WTC11 (cell line): ENCODE data around the gene ZFPM1. TPM values are rescaled to one million over a fixed set of nuclear protein-coding genes. Genes with fewer than 3 reads are reported as not detected.

ENCODE experiments used
- ATAC-seq: fragments of 200-7000 bp; cut with Tn5 transposase; 2 replicates; pipeline ENCODE4 v1.10.0; 2021; ENCODE audit warnings: mild to moderate bottlenecking, moderate library complexity
- CTCF ChIA-PET: fragments of 300-600 bp; sonication (Branson Sonifier 250); formaldehyde crosslinking; loops from one replicate; lab custom pipeline; 2021; ENCODE audit warnings: antibody characterized with exemption; lab: Charles Lee
- POLR2A ChIA-PET: fragments of 350-600 bp; sonication (Branson Sonifier 250); formaldehyde crosslinking; loops from one replicate; lab custom pipeline; 2021; ENCODE audit warnings: antibody characterized with exemption; lab: Charles Lee
- DNase-seq: peaks from one replicate; pipeline ENCODE4 v3.0.0; 2021; ENCODE audit warnings: low spot score
- H3K27ac Mint-ChIP-seq: 2 replicates; pipeline ENCODE4 v1.8.0; 2021; ENCODE audit warnings: mixed read lengths
- H3K27me3 Mint-ChIP-seq: 2 replicates; pipeline ENCODE4 v1.8.0; 2021; ENCODE audit warnings: low read depth, mild to moderate bottlenecking, moderate library complexity, mixed read lengths
- H3K36me3 Mint-ChIP-seq: 2 replicates; pipeline ENCODE4 v1.8.0; 2021; ENCODE audit warnings: mixed read lengths
- H3K4me1 Mint-ChIP-seq: 2 replicates; pipeline ENCODE4 v1.8.0; 2022; ENCODE audit warnings: mixed read lengths
- H3K4me3 Mint-ChIP-seq: 2 replicates; pipeline ENCODE4 v1.8.0; 2021; ENCODE audit warnings: mild to moderate bottlenecking, moderate library complexity, mixed read lengths
- H3K9me3 Mint-ChIP-seq: 2 replicates; pipeline ENCODE4 v1.8.0; 2021; ENCODE audit warnings: mixed read lengths
- ELF4 ChIP-seq: sonication (generic); formaldehyde crosslinking; IDR thresholded peaks from 2 replicates; pipeline ENCODE4 v1.8.1; 2022; ENCODE audit warnings: low read depth, mild to moderate bottlenecking, moderate library complexity, missing genetic modification reagents
- EMX1 ChIP-seq: fragments of 250-450 bp; sonication (Bioruptor Pico); IDR thresholded peaks from 2 replicates; pipeline ENCODE4 v1.8.0; 2021; ENCODE audit warnings: mild to moderate bottlenecking
- FOXK1 ChIP-seq: sonication (generic); formaldehyde crosslinking; IDR thresholded peaks from 2 replicates; pipeline ENCODE4 v1.8.0; 2022; ENCODE audit warnings: mild to moderate bottlenecking, moderate library complexity, missing genetic modification reagents
- JAZF1 ChIP-seq: fragments of 250-450 bp; sonication (Bioruptor Pico); IDR thresholded peaks from 2 replicates; pipeline ENCODE4 v1.9.0; 2021; ENCODE audit warnings: moderate library complexity, mild to moderate bottlenecking, inconsistent platforms
- MXD4 ChIP-seq: fragments of 250-450 bp; sonication (Bioruptor Pico); IDR thresholded peaks from 2 replicates; pipeline ENCODE4 v1.8.0; 2021; ENCODE audit warnings: mild to moderate bottlenecking, moderate library complexity, borderline replicate concordance
- MYBL2 ChIP-seq: sonication (generic); formaldehyde crosslinking; IDR thresholded peaks from 2 replicates; pipeline ENCODE4 v1.8.1; 2023; ENCODE audit warnings: mild to moderate bottlenecking, moderate library complexity, missing genetic modification reagents
- NFYB ChIP-seq: sonication (generic); formaldehyde crosslinking; conservative IDR thresholded peaks from 2 replicates; pipeline ENCODE4 v1.8.0; 2022; ENCODE audit warnings: low read depth, missing genetic modification reagents
- NR3C1 ChIP-seq: sonication (generic); formaldehyde crosslinking; conservative IDR thresholded peaks from 2 replicates; pipeline ENCODE4 v1.8.1; 2023; ENCODE audit warnings: low read depth, mild to moderate bottlenecking, missing genetic modification reagents
- ZBTB21 ChIP-seq: sonication (generic); formaldehyde crosslinking; IDR thresholded peaks from 2 replicates; pipeline ENCODE4 v1.8.1; 2023; ENCODE audit warnings: mild to moderate bottlenecking, missing genetic modification reagents, borderline replicate concordance
- ZNF138 ChIP-seq: sonication (generic); formaldehyde crosslinking; conservative IDR thresholded peaks from 2 replicates; pipeline ENCODE4 v1.8.1; 2022; ENCODE audit warnings: mild to moderate bottlenecking, moderate library complexity, missing genetic modification reagents
- ZNF671 ChIP-seq: fragments of 250-450 bp; sonication (Bioruptor Pico); IDR thresholded peaks from 2 replicates; pipeline ENCODE4 v1.8.0; 2021; ENCODE audit warnings: mild to moderate bottlenecking
- total RNA-seq: library from RNA; stranded (reverse); gene quantifications from 3 replicates; pipeline ENCODE4 v1.2.3, GENCODE V29; 2021
- TF ChIP-seq, protein P1 (sequence below): sonication (generic); formaldehyde crosslinking; IDR thresholded peaks from 2 replicates; pipeline ENCODE4 v1.8.0; 2023; ENCODE audit warnings: mild to moderate bottlenecking, missing genetic modification reagents
- TF ChIP-seq, protein P2 (sequence below): sonication (generic); formaldehyde crosslinking; conservative IDR thresholded peaks from 2 replicates; pipeline ENCODE4 v1.8.1; 2022; ENCODE audit warnings: mild to moderate bottlenecking, missing genetic modification reagents
- TF ChIP-seq, protein P3 (sequence below): fragments of 200-600 bp; IDR thresholded peaks from 2 replicates; pipeline ENCODE4 v1.8.0; 2022; ENCODE audit warnings: antibody characterized with exemption
- TF ChIP-seq, protein P4 (sequence below): sonication (generic); formaldehyde crosslinking; IDR thresholded peaks from 2 replicates; pipeline ENCODE4 v1.8.1; 2022; ENCODE audit warnings: low read depth, mild to moderate bottlenecking, moderate library complexity, missing genetic modification reagents, borderline replicate concordance
- TF ChIP-seq, protein P5 (sequence below): sonication (generic); formaldehyde crosslinking; conservative IDR thresholded peaks from 2 replicates; pipeline ENCODE4 v1.8.1; 2023; ENCODE audit warnings: mild to moderate bottlenecking, low read depth, missing genetic modification reagents, moderate library complexity

Gene ZFPM1
- total RNA-seq, 1 experiment from 2014 or later = 9.3 TPM

DNA sequence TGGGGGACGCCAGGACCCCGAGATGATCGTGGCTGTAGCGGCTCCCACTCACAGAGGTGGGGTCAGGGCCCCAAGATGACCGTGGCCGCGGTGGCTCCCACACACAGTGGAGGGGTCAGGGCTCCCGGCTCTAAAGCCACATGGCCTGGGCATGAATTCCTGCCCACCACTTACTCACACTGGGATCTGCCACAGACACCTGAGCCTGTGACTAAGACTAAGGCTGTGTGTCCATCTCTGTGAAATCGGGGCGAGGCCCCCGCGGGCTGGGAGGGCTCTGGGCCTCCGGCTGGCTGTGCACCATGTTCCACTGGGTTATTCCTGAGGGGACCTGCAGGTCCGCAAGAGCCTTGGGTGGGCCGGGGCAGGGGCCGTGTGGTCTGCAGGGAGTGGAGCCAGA, 18.5 kb downstream of the ZFPM1 start (continued):
- TF ChIP-seq, protein P1, sequence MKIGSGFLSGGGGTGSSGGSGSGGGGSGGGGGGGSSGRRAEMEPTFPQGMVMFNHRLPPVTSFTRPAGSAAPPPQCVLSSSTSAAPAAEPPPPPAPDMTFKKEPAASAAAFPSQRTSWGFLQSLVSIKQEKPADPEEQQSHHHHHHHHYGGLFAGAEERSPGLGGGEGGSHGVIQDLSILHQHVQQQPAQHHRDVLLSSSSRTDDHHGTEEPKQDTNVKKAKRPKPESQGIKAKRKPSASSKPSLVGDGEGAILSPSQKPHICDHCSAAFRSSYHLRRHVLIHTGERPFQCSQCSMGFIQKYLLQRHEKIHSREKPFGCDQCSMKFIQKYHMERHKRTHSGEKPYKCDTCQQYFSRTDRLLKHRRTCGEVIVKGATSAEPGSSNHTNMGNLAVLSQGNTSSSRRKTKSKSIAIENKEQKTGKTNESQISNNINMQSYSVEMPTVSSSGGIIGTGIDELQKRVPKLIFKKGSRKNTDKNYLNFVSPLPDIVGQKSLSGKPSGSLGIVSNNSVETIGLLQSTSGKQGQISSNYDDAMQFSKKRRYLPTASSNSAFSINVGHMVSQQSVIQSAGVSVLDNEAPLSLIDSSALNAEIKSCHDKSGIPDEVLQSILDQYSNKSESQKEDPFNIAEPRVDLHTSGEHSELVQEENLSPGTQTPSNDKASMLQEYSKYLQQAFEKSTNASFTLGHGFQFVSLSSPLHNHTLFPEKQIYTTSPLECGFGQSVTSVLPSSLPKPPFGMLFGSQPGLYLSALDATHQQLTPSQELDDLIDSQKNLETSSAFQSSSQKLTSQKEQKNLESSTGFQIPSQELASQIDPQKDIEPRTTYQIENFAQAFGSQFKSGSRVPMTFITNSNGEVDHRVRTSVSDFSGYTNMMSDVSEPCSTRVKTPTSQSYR (CRISPR knock-in tag) = no peak
- no peak for TF ChIP-seq FOXK1 (CRISPR knock-in tag)
- TF ChIP-seq ZNF671 = no peak
- no peak for TF ChIP-seq ZNF138 (CRISPR knock-in tag)
- TF ChIP-seq, protein P2, sequence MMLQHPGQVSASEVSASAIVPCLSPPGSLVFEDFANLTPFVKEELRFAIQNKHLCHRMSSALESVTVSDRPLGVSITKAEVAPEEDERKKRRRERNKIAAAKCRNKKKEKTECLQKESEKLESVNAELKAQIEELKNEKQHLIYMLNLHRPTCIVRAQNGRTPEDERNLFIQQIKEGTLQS = no peak
- TF ChIP-seq, all 79 proteins: peak for 0

DNA sequence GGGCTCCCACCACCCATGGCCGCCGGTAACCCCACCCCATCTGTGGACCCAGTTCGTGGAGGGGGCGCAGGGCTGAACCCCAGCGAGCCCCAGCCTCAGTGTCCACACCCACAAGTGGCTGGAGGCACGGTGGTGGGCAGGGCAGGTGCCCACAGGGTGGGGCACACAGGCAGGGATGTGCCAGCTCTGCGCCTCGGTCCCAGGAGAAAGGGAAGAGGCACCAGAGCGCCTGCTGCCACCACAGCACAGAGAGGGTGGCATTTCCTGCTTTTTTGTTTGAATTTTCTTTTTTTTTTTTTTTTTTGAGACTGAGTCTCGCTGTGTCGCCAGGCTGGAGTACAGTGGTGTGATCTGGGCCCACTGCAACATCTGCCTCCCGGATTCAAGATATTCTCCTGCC, 19.0 kb downstream of the ZFPM1 start:
- H3K27me3 Mint-ChIP-seq = no peaks in the 10 kb centered on the region
- no peak overlapping the region for H3K27ac Mint-ChIP-seq
- H3K4me1 Mint-ChIP-seq = peaks cover 5% of the 10 kb centered on the region
- ChIA-PET POLR2A (no interaction called here), CTCF (interaction anchor here (0.5 to 0.7 kb wide), 3 partner anchors 34 to 457 kb away, joined by 3 to 5 read pairs (median 4); no protein-coding TSS in a partner anchor)
- H3K4me3 Mint-ChIP-seq = no peak overlapping the region
- TF ChIP-seq MYBL2 (no peak), ZBTB21 (CRISPR knock-in tag) (no peak)
- TF ChIP-seq, all 79 proteins: peak for 0
- Mint-ChIP-seq H3K36me3 (no peaks in the 10 kb centered on the region), H3K9me3 (no peaks in the 10 kb centered on the region)
- DNase-seq (no peak), ATAC-seq (no peak)

DNA sequence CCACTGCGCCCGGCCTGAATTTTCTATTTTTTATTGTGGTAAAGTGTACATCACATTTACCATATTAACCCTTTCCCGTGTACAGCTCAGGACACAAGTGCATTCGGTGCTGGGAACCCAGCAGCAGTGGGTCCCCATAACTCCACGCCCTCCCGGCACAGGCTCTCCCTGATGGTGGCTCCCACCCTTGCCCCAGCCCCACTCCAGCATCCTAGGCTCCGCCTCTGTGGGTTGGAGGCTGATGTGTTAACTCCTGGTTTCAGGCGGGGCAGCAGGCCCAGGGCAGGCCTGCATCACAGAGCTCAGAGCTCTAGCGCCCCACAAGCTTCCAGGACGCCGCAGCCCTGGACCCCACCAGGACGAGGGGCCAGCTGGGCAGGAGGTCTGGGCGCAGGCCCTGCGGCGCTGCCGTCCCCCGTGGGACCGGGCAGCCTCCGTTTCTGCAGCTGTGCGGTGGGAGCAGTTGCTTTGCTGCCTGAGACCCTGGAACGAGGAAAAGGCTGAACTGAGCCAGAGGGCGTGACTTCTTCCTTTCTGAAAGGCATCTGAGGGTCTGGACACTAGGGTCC, 19.6 kb downstream of the ZFPM1 start:
- TF ChIP-seq MXD4 (CRISPR knock-in tag) = no peak
- ATAC-seq (no peak), DNase-seq (no peak)
- ChIA-PET CTCF (interaction anchor here (0.7 kb wide), 2 partner anchors 15 to 456 kb away, joined by 3 read pairs; no protein-coding TSS in a partner anchor), POLR2A (no interaction called here)
- Mint-ChIP-seq H3K36me3 (no peaks in the 10 kb centered on the region), H3K4me1 (peaks cover 7% of the 10 kb centered on the region; the same call in 1 of the 2 replicates), H3K27ac (no peak overlapping the region), H3K27me3 (no peaks in the 10 kb centered on the region), H3K9me3 (no peaks in the 10 kb centered on the region), H3K4me3 (no peak overlapping the region)

DNA sequence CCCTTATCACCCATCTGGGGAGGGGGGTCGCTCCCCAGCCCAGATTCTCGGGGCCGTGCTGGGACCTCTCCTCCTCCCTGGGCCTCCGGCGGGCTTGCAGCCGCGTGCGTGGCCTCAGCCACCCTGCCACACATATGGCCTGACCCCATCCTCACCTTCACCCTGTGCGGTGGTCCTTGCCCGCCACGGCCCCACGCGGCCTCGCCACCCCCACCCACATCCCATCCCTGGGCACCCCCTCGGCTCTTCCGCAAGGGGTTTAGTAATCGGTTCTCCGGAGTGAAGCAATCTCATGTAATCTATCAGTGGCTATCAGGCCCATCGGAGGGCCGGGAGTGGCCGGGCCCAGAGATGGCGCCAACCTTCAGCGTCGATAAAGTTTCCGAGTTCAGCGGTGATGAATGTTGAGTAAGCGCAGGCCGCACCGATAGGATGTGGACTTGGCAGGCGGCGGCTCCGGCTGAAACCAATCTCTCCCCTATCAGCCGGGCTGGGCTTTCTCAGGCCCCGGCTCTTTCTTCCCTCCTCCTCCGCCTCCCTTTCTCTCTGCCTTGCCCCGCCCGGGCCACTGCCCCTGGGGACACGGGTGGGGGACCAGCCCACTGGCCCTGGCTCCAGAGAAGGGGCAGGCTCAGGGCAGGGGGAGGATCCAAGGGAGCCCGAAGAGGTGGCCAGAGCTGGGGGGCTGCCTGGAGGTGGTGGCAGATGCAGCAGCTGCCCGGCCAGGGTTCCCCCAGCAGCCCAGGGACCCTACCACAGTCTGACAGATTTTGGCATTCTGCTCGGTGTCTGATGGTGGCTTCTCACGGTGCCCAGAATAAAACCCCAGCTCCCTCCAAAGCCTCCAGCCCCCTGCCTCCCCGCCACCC, 20.8 kb downstream of the ZFPM1 start:
- Mint-ChIP-seq H3K36me3 (no peaks in the 10 kb centered on the region), H3K27ac (no peak overlapping the region), H3K4me1 (peaks cover 4% of the 10 kb centered on the region; the same call in 1 of the 2 replicates), H3K4me3 (no peak overlapping the region), H3K27me3 (no peaks in the 10 kb centered on the region), H3K9me3 (no peaks in the 10 kb centered on the region)
- TF ChIP-seq ZNF138 (CRISPR knock-in tag) = no peak
- TF ChIP-seq ELF4 = no peak
- TF ChIP-seq EMX1 (CRISPR knock-in tag) = no peak
- TF ChIP-seq, protein P3, sequence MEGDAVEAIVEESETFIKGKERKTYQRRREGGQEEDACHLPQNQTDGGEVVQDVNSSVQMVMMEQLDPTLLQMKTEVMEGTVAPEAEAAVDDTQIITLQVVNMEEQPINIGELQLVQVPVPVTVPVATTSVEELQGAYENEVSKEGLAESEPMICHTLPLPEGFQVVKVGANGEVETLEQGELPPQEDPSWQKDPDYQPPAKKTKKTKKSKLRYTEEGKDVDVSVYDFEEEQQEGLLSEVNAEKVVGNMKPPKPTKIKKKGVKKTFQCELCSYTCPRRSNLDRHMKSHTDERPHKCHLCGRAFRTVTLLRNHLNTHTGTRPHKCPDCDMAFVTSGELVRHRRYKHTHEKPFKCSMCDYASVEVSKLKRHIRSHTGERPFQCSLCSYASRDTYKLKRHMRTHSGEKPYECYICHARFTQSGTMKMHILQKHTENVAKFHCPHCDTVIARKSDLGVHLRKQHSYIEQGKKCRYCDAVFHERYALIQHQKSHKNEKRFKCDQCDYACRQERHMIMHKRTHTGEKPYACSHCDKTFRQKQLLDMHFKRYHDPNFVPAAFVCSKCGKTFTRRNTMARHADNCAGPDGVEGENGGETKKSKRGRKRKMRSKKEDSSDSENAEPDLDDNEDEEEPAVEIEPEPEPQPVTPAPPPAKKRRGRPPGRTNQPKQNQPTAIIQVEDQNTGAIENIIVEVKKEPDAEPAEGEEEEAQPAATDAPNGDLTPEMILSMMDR = no peak
- no peak for TF ChIP-seq JAZF1 (CRISPR knock-in tag)
- no peak for TF ChIP-seq NFYB (CRISPR knock-in tag)
- TF ChIP-seq, protein P4, sequence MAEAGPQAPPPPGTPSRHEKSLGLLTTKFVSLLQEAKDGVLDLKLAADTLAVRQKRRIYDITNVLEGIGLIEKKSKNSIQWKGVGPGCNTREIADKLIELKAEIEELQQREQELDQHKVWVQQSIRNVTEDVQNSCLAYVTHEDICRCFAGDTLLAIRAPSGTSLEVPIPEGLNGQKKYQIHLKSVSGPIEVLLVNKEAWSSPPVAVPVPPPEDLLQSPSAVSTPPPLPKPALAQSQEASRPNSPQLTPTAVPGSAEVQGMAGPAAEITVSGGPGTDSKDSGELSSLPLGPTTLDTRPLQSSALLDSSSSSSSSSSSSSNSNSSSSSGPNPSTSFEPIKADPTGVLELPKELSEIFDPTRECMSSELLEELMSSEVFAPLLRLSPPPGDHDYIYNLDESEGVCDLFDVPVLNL (CRISPR knock-in tag) = no peak
- no peak for TF ChIP-seq NR3C1 (CRISPR knock-in tag)
- TF ChIP-seq, protein P5, sequence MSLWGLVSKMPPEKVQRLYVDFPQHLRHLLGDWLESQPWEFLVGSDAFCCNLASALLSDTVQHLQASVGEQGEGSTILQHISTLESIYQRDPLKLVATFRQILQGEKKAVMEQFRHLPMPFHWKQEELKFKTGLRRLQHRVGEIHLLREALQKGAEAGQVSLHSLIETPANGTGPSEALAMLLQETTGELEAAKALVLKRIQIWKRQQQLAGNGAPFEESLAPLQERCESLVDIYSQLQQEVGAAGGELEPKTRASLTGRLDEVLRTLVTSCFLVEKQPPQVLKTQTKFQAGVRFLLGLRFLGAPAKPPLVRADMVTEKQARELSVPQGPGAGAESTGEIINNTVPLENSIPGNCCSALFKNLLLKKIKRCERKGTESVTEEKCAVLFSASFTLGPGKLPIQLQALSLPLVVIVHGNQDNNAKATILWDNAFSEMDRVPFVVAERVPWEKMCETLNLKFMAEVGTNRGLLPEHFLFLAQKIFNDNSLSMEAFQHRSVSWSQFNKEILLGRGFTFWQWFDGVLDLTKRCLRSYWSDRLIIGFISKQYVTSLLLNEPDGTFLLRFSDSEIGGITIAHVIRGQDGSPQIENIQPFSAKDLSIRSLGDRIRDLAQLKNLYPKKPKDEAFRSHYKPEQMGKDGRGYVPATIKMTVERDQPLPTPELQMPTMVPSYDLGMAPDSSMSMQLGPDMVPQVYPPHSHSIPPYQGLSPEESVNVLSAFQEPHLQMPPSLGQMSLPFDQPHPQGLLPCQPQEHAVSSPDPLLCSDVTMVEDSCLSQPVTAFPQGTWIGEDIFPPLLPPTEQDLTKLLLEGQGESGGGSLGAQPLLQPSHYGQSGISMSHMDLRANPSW (CRISPR knock-in tag) = no peak
- ChIA-PET POLR2A (no interaction called here), CTCF (no interaction called here)
- no peak for ATAC-seq
- no peak for DNase-seq
